Caki2 (cell line): ENCODE results near the gene RSRC1. TPM values are rescaled to one million over a fixed set of nuclear protein-coding genes. Genes with fewer than 3 reads are reported as not detected.
A peak's percentile ranks its signal among the peaks of the same experiment; 100 is the strongest.
"Not testable (repeated sequence)": the region's sequence is repeated elsewhere in the genome, so short reads cannot be mapped to it uniquely, and the experiment has no call there.

Source experiments
- DNase-seq: peaks from one replicate; pipeline ENCODE4 v3.0.0-alpha.2; 2015; ENCODE audit warnings: low read depth
- in situ Hi-C: cut with HindIII; loops from 2 replicates; pipeline ENCODE4 v1.10.0; 2016; ENCODE audit warnings: low sequenced_read_pairs, low pct_unique_long_range_greater_than_20kb, mixed read lengths
- total RNA-seq: library from RNA; depleted of rRNA; stranded (reverse); fragments of >200 nt; shearing (Covaris generic); gene quantifications from 2 replicates; pipeline ENCODE4 v1.2.3, GENCODE V29; 2014; ENCODE audit warnings: low replicate concordance

The RSRC1 gene
- total RNA-seq, 1 experiment from 2014 or later: 72.1 TPM

GRCh38 chr3:158110658-158111018 is 749 bp downstream of the RSRC1 start:
- DNase-seq: no peak
- in situ Hi-C loops: no loop called here

GRCh38 chr3:158111861-158112260 is 2.0 kb downstream of the RSRC1 start:
- no peak for DNase-seq
- in situ Hi-C loops: no loop called here

GRCh38 chr3:158113595-158113994 is 3.7 kb downstream of the RSRC1 start:
- DNase-seq, in situ Hi-C loops: not testable (repeated sequence)

- DNase-seq: no peak
- in situ Hi-C loops: no loop called here
Measured at GRCh38 chr3:158120330-158120729, 10.4 kb downstream of the RSRC1 start.

GRCh38 chr3:158121295-158121694 is 11.4 kb downstream of the RSRC1 start:
- DNase-seq: no peak
- in situ Hi-C loops: no loop called here

GRCh38 chr3:158122721-158123120 is 12.8 kb downstream of the RSRC1 start:
- in situ Hi-C loops, DNase-seq: not testable (repeated sequence)

GRCh38 chr3:158127250-158128219 is 17.6 kb downstream of the RSRC1 start:
- in situ Hi-C loops: no loop called here
- DNase-seq: peak; percentile 86

- in situ Hi-C loops: no loop called here
- DNase-seq: no peak
Measured at GRCh38 chr3:158128755-158129154, 18.9 kb downstream of the RSRC1 start.

GRCh38 chr3:158134363-158134762 is 24.5 kb downstream of the RSRC1 start:
- no peak for DNase-seq
- in situ Hi-C loops: no loop called here

- no peak for DNase-seq
- in situ Hi-C loops: no loop called here
Measured at GRCh38 chr3:158140396-158140795, 30.5 kb downstream of the RSRC1 start.

- DNase-seq: no peak
- in situ Hi-C loops: no loop called here
Measured at GRCh38 chr3:158148218-158148617, 38.3 kb downstream of the RSRC1 start.

GRCh38 chr3:158152186-158152585 is 42.3 kb downstream of the RSRC1 start:
- DNase-seq: no peak
- in situ Hi-C loops: no loop called here

GRCh38 chr3:158158969-158159368 is 49.1 kb downstream of the RSRC1 start:
- DNase-seq: no peak
- in situ Hi-C loops: no loop called here

GRCh38 chr3:158159714-158160113 is 49.8 kb downstream of the RSRC1 start:
- no peak for DNase-seq
- in situ Hi-C loops: no loop called here

- in situ Hi-C loops: no loop called here
- peak; percentile 12 for DNase-seq
Measured at GRCh38 chr3:158160958-158161357, 51.1 kb downstream of the RSRC1 start.

GRCh38 chr3:158165141-158165655 is 55.3 kb downstream of the RSRC1 start:
- no peak for DNase-seq
- in situ Hi-C loops: no loop called here

GRCh38 chr3:158165730-158166129 is 55.8 kb downstream of the RSRC1 start:
- in situ Hi-C loops: no loop called here
- no peak for DNase-seq

GRCh38 chr3:158166223-158166622 is 56.3 kb downstream of the RSRC1 start:
- DNase-seq: no peak
- in situ Hi-C loops: no loop called here

GRCh38 chr3:158167737-158168557 is 58.1 kb downstream of the RSRC1 start:
- in situ Hi-C loops: no loop called here

More at GRCh38 chr3:158167737-158168557, 58.1 kb downstream of the RSRC1 start:
- DNase-seq: peak; percentile 94
